NCI-H446 (cell line): ENCODE data around the gene ITGB2.

Experiments used
- DNase-seq, 2 experiments: peaks; one replicate each; lab custom pipeline; 2025; lab: John Stamatoyannopoulos, UW

The ITGB2 gene

DNA sequence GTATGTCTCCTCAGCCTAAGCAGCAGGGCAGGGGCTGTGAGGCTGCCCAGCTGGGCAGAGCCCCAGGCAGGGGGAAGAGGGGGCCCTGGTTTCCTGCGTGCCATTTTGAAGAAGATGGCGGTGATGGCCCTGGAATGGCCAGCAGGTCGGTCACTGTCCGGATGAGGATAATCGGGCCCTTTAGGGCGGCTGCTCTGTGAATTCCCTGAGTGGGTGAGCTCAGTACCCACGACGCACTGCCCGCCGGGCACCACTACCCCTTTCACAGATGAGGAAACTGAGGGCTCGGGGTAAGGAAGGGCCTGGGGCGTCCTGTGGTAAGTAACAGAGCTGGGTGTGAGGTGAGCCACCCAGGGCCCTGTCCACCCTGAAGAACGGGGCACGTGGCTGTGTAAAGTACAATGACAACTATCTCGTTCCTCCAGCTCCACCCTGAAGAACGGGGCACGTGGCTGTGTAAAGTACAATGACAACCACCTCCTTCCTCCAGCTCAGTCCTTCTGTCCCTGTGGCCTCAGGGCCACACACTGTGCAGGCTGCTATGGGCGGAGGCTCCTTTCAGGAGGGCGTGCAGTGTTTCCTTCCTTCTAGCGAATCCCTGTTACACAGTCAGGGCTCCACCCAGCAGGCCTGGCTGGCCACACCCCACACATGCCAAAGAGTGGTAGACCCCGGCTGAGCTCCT, 23.2 kb downstream of the ITGB2 start:
- no peak for DNase-seq

DNA sequence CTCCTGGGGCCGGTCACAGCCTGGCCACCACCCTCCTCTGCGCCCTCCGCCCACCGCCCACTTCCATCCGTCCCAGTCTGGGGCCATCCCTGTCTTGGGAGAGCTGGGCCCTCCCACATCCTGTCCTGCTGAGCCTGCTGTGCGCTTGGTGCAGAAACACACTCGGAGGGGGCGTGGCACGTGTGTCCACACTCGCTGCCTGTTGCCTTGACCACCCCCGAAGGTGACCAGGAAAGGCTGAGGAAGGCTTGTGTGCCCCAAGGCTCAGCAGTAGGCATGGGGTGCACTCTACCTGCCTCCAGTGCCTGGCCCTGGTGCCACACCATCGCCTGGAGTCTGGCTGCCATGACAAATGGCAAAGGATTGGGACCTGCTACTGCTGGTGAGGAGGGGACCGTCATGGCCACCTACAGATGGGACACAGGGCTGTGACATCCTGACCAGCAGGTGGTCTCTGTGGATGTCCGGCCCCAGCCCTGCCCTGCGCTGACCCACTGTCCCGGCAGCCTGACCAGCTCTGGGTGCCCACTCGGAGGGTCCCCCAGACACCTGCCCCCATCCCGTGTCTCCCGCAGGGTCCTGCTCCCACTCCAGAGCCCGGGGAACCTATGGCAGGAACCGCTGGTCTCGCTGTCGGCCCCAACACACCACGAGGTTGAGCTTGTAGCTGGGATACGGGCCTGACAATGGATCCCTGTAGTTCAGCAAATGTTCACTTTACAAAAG, 24.0 kb downstream of the ITGB2 start:
- no peak for DNase-seq

DNA sequence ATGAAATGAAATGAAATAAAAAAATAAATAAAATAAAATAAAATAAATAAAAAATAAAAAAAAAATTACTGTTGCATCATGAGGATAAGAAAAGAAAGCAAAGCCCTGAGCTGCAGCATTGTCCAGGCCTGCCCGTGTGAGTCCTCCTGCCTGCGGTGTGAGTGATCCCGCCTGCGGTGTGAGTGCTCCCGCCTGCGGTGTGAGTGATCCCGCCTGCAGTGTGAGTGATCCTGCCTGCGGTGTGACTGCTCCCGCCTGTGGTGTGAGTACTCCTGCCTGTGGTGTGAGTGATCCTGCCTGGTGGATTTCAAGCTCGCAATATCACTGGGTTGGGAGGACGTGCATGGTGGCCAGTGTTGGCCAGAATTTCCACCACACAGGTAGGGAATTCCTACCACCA, 24.8 kb downstream of the ITGB2 start:
- no peak for DNase-seq

DNA sequence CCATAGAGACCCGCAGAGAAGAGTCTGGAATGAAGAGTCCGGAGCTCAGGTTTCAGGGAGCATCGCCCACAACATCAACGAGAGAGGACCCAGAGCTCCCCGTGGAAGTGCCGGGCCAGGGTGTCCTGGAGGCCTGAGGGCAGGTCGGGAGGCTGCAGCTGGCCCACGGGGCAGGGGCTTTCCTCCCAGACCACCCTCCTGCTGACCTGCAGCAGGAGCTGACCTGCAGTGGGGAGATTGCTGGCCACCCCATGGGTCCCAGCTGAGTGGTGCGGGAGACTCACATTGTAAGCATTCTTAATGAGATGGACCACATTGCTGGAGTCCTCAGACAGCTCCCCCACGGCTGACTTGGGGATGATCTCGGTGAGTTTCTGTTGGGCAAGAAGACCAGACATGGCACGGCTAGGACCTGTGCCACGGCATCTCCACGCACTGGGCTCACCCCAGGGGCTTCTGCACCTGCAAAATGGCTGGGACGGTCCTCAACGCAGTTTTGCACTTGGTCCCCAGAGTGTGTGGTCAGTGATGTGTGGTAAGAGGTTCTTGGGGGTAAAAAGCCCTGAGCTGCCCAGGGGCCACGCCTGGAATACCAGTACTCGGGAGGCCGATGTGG, 25.9 kb downstream of the ITGB2 start:
- no peak for DNase-seq

DNA sequence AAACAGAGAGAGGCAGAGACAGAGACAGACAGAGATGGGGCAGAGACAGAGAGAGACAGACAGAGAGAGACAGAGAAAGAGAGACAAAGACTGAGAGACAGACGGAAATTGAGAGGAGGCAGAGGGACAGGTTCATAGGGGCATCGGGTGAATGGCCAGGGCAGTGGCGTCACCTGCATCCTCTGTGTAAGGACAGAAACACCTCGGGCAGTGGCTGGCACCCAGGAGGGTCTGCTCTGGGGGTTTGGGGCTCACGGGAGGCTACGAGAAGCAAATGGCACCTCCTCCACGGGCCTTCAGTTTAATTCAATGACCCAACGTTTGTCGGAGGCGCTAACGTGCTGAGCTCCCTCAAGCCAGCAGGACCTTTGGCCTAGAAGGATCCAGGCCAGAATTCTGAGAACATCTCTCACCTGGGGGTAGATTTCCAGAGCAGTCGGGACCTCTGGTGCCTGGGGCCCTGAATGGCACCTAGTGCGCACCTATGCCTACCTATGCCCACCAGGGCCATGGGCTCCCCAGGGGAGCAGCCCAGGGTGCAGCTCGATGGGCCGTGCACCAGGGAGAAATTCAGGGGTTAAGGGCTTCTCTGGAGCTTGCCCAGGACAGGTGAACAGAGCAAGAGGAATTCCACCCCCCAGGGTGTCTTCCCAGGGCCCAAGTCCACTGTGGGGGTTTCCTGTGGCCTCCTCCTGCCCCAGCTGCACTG, 26.6 kb downstream of the ITGB2 start:
- no peak for DNase-seq

DNA sequence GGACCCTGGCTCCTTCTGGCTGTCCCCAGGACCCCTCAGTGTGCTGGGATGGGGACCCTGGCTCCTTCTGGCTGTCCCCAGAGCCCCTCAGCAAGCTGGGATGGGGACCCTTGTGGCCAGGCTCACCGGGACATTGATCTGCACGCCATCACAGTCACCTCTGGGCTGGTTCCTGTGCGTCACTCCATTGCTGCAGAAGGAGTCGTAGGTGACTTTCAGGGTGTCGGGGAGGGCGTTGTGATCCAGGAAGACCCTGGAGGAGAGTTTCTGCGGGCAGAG, 27.5 kb downstream of the ITGB2 start:
- no peak for DNase-seq

DNA sequence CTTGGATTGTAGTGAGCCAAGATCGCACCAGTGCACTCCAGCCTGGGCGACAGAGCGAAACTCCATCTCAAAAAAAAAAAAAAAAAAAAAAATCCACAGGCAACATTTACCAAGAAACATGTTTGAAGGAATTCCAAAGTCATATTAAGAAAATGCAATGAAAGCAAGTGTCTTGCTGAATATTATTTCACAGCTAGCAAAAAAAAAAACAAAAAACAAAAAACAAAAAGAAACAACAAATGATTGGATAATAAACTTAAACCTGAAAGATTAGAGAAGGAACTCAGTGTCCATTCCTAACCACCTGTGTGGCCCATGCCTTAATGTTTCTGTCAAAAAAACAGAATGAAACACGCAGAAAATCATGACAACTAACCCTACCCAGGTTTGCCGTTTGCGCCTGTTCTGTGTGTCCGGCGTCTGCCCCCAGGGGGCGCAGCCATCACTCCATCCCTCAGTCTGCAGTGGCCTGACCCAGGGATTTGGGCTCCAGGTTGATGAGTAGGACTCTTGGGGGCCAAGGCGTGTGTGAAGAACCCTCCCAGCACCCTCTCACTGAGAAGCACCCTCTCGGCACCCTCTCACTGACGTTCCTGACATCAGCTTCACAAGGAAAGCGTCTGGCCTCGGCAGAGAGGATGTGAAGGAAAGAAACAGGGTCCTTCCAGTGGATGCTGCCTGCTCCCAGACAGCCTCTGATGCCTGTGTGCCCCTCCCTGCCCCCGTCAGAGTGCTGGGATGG, 28.0 kb downstream of the ITGB2 start:
- peak in 1 of 2 experiments; percentile 24 for DNase-seq

DNA sequence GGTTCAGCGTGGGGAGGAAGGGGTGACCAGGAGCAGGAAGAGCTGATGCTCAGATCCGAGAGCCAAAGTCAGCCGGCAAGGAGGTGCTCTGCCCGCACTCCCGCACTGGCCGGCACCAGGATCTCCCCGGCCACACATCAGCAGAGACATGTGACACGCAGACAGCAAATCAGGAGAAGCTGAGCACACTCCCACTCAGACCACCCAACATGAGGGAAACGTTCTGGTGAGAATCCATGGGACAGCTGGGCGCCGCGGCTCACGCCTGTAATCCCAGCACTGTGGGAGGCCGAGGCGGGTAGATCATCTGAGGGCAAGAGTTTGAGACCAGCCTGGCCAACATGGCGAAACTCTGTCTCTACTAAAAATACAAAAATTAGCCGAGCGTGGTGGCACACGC, 28.6 kb downstream of the ITGB2 start:
- no peak for DNase-seq

GRCh38 chr21:44891631-44892031, 29.1 kb downstream of the ITGB2 start:
- no peak for DNase-seq

- DNase-seq = no peak
Measured at GRCh38 chr21:44890961-44891541, 29.6 kb downstream of the ITGB2 start.

DNA sequence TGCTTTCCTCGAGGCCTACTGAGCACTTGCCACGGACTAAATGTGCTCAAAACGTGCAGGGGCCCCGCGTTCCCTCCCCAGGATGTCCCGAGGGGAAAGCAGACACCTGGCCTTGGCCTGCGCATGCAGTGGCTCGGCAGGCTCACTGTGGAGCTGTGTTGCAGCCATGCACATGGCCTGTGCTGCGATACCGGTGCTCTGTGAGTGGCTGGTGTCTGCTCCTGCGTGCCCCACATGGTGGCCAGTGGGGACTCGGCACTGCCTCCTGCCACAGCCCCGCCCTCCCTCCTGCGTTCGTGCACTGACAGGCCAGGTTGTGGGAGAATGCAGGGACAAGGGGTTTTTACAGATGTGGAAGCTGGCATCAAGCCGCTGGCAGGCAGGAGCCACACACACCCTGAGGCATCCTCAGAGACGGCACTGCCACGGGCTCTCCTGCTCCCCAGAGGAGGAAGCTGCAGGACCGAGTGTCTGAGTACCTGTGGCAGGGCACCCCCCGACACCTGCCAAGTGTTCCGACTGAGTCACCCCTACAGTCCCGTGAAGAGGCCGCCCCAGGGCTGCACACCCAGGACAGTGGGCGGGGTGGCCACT, 30.3 kb downstream of the ITGB2 start:
- no peak for DNase-seq

GRCh38 chr21:44889625-44890337, 30.9 kb downstream of the ITGB2 start:
- no peak for DNase-seq

DNA sequence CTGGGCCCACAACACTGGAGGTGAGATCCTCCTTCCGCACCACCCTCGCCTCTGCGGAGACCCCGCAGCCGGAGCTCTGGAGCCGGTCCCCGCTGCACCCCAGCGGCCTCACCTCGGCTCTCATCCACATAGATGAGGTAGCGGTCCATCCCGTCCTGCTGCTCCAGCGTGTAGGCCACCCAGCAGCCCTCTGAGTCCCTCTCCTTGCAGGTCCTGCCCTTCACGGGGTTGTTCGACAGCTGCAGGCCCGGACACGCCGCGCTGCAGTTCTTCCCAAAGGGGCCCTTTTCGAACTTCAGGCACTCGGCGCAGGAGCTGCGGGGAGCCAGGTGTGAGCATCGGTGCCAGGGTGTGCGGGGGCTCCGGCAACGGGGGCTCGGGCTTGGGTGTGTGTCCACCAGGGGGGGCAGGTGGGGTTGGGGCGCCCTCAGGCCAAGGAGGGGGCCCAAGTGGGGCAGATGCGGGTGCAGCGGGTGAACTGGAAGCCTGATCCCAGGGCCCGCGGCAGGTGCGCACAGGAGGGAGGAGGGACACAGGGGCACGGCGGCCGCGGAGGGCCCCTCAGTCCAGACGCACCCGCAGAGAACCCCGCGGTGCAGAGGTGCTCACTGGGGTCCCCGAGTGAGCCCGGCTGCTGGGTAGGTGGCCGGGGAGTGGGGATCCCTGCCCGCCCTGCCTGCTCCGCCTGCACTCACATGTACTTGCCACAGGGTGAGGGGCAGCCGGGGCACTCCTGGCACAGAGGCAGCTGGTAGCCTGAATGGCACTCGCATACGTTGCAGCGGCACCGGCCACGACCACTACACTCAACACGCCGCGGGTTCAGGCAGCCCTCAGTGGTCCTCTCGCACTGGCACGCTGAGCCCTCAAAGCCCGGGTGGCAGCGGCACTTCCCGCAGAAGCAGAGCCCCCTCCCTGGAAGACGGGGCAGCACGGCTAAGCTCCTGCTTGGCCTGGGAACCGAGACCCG, 31.8 kb downstream of the ITGB2 start:
- DNase-seq = no peak

- DNase-seq = no peak
Measured at GRCh38 chr21:44887807-44888580, 32.7 kb downstream of the ITGB2 start.

DNA sequence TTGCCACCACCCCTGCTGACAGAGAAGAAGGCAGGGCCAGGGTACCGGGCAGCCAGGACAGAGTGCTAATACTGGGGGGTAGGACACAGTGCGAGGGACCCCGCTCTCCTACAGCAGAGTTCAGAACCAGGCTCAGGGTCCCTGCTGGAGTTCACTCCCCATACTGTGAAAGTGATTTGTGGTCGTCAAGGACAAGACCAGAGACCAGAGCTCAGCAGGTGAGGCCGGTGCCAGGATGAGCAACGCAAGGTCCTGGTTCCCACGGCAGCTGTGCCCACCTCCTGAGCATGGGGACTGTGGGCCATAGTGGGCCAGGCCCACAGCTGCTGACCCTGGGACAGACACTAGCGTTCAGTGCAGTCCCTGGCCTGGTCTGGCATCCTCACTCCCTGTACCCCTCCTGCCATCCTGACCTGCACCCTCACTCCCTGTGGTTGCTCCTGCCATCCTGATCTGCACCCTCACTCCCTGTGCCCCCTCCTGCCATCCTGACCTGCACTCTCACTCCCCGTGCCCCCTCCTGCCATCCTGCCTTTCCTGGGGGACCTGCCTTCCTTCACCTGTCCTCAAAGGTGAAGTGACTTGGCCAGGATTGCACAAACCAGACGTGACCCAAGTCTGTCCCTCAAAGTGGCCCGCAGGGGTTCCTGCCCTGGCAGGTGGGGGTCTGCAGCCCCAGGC, 33.4 kb downstream of the ITGB2 start:
- DNase-seq = no peak

- DNase-seq = no peak
Measured at GRCh38 chr21:44886113-44887075, 34.3 kb downstream of the ITGB2 start.

- no peak for DNase-seq
Measured at GRCh38 chr21:44885615-44886014, 35.1 kb downstream of the ITGB2 start.
